IMR-90 (cell line): ENCODE results near the gene C19orf25. TPM values are rescaled to one million over a fixed set of nuclear protein-coding genes. Genes with fewer than 3 reads are reported as not detected.

ENCODE experiments used
- ATAC-seq: fragments of 200-7000 bp; cut with Tn5 transposase; 2 replicates; pipeline ENCODE4 v1.9.1; 2020; ENCODE audit warnings: low read depth, mild to moderate bottlenecking, moderate library complexity
- BruUV-seq: library from RNA; stranded (reverse); fragments of 400-500 nt; replicated peaks from 2 replicates; lab custom pipeline; 2021; lab: Mats Ljungman, UMichigan
- CTCF ChIA-PET: fragments of 300-600 bp; formaldehyde crosslinking; extraction: SDS; loops from one replicate; lab custom pipeline; 2021; ENCODE audit warnings: antibody characterized with exemption; lab: Yijun Ruan, JAX
- POLR2A ChIA-PET: fragments of 300-600 bp; sonication (Branson Sonifier 250); formaldehyde crosslinking; loops from one replicate; lab custom pipeline; 2022; ENCODE audit warnings: antibody characterized with exemption; ENCODE audit not compliant: unreplicated experiment; lab: Charles Lee
- DNase-seq: peaks from one replicate; pipeline ENCODE4 v3.0.0; 2013
- H2AFZ ChIP-seq: replicated peaks from 2 replicates; pipeline ENCODE3; 2013; ENCODE audit warnings: low read length, mild to moderate bottlenecking; ENCODE audit not compliant: poor library complexity
- H2AK5ac ChIP-seq: 2 replicates; pipeline ENCODE4 v1.6.1; 2013; ENCODE audit warnings: low read depth, low read length, inconsistent platforms
- H2AK9ac ChIP-seq: replicated peaks from 2 replicates; pipeline ENCODE3; 2013; ENCODE audit warnings: mild to moderate bottlenecking, low read depth, low read length, moderate library complexity; ENCODE audit not compliant: poor library complexity
- H2BK120ac ChIP-seq: 2 replicates; pipeline ENCODE4 v1.6.1; 2013; ENCODE audit warnings: low read depth, low read length, inconsistent platforms
- H2BK15ac ChIP-seq: 3 replicates; pipeline ENCODE4 v1.6.1; 2013; ENCODE audit warnings: low read depth, low read length, inconsistent platforms
- H2BK20ac ChIP-seq: 2 replicates; pipeline ENCODE4 v1.6.1; 2013; ENCODE audit warnings: low read depth, mild to moderate bottlenecking, inconsistent platforms, low read length, moderate library complexity
- H2BK5ac ChIP-seq: 2 replicates; pipeline ENCODE4 v1.6.1; 2013; ENCODE audit warnings: mild to moderate bottlenecking, low read depth, low read length, inconsistent platforms; ENCODE audit not compliant: poor library complexity, severe bottlenecking
- H3K14ac ChIP-seq: replicated peaks from 2 replicates; pipeline ENCODE4 v1.6.1; 2013; ENCODE audit warnings: low read depth, low read length, inconsistent platforms
- H3K18ac ChIP-seq: 2 replicates; pipeline ENCODE4 v1.6.1; 2013; ENCODE audit warnings: low read depth, low read length, control low read depth
- H3K23ac ChIP-seq: 2 replicates; pipeline ENCODE4 v1.6.1; 2013; ENCODE audit warnings: low read depth, low read length, inconsistent platforms
- H3K27ac ChIP-seq: 2 replicates; pipeline ENCODE4 v1.5.1; 2013; ENCODE audit warnings: mild to moderate bottlenecking, control low read depth, low read length; ENCODE audit not compliant: insufficient read depth
- H3K27me3 ChIP-seq: 2 replicates; pipeline ENCODE4 v1.6.1; 2013; ENCODE audit warnings: low read length; ENCODE audit not compliant: control insufficient read depth, insufficient read depth
- H3K36me3 ChIP-seq: 2 replicates; pipeline ENCODE4 v1.6.1; 2013; ENCODE audit warnings: low read length, mixed read lengths; ENCODE audit not compliant: control insufficient read depth, insufficient read depth
- H3K4ac ChIP-seq: 2 replicates; pipeline ENCODE4 v1.6.1; 2013; ENCODE audit warnings: low read depth, low read length, inconsistent platforms
- H3K4me1 ChIP-seq: 2 replicates; pipeline ENCODE4 v1.6.1; 2013; ENCODE audit warnings: low read length, mixed read lengths; ENCODE audit not compliant: control insufficient read depth, insufficient read depth
- H3K4me2 ChIP-seq: 2 replicates; pipeline ENCODE4 v1.6.1; 2013; ENCODE audit warnings: low read depth, mild to moderate bottlenecking, control low read depth, low read length, moderate library complexity
- H3K4me3 ChIP-seq: 2 replicates; pipeline ENCODE4 v1.5.1; 2013; ENCODE audit warnings: low read depth, mild to moderate bottlenecking, control low read depth, low read length, moderate library complexity; ENCODE audit not compliant: insufficient read depth
- H3K56ac ChIP-seq: 2 replicates; pipeline ENCODE4 v1.6.1; 2013; ENCODE audit warnings: low read length, inconsistent platforms; ENCODE audit not compliant: insufficient read depth; ENCODE audit errors: extremely low read depth
- H3K79me1 ChIP-seq, 2 experiments: 2 replicates each; pipeline ENCODE4 v1.6.1; 2013; ENCODE audit warnings: low read length in 2 of 2, inconsistent platforms in 1 of 2, low read depth in 1 of 2
- H3K9ac ChIP-seq: 2 replicates; pipeline ENCODE4 v1.6.1; 2013; ENCODE audit warnings: low read depth, low read length, control low read depth
- H3K9me1 ChIP-seq: 2 replicates; pipeline ENCODE4 v1.6.1; 2013; ENCODE audit warnings: low read length, inconsistent platforms; ENCODE audit not compliant: insufficient read depth
- H3K9me3 ChIP-seq: 2 replicates; pipeline ENCODE4 v1.6.1; 2013; ENCODE audit warnings: low read length; ENCODE audit not compliant: control insufficient read depth, insufficient read depth
- H4K20me1 ChIP-seq: 2 replicates; pipeline ENCODE4 v1.6.1; 2013; ENCODE audit warnings: low read length, inconsistent platforms; ENCODE audit not compliant: insufficient read depth
- H4K5ac ChIP-seq: 2 replicates; pipeline ENCODE4 v1.6.1; 2013; ENCODE audit warnings: mild to moderate bottlenecking, low read depth, low read length, control low read depth
- H4K8ac ChIP-seq, 2 experiments: 2 replicates each; pipeline ENCODE4 v1.6.1; 2013; ENCODE audit warnings: low read depth in 2 of 2, low read length in 2 of 2, control low read depth in 1 of 2, inconsistent platforms in 1 of 2
- H4K91ac ChIP-seq: 2 replicates; pipeline ENCODE4 v1.6.1; 2013; ENCODE audit warnings: low read depth, low read length, inconsistent platforms; ENCODE audit not compliant: insufficient read depth
- CHD1 ChIP-seq: IDR thresholded peaks from 2 replicates; pipeline ENCODE4 v1.6.1; 2012; ENCODE audit warnings: low read depth, low read length, improper control_type of control experiment
- MAFK ChIP-seq: IDR thresholded peaks from 2 replicates; pipeline ENCODE4 v1.6.1; 2012; ENCODE audit warnings: low read depth, low read length, improper control_type of control experiment
- POLR2A ChIP-seq: IDR thresholded peaks from 2 replicates; pipeline ENCODE4 v1.6.1; 2012; ENCODE audit warnings: mild to moderate bottlenecking, low read depth, low read length
- RCOR1 ChIP-seq: IDR thresholded peaks from 2 replicates; pipeline ENCODE4 v1.6.1; 2012; ENCODE audit warnings: mild to moderate bottlenecking, low read length, improper control_type of control experiment; ENCODE audit not compliant: insufficient replicate concordance
- SMC3 ChIP-seq: fragments of 150-350 bp; IDR thresholded peaks from 2 replicates; pipeline ENCODE4 v1.6.1; 2016; ENCODE audit warnings: low read depth, mild to moderate bottlenecking, antibody characterized with exemption, low read length, moderate library complexity
- USF2 ChIP-seq: fragments of 150-350 bp; IDR thresholded peaks from 2 replicates; pipeline ENCODE4 v1.6.1; 2017; ENCODE audit warnings: mild to moderate bottlenecking, antibody characterized with exemption, low read length, low read depth
- WGBS, 2 experiments: methylation state at CpG; one replicate each; pipeline versions ENCODE4 v1.1.5 to v1.1.7; 2013; ENCODE audit warnings: missing lambda C conversion rate in 2 of 2; ENCODE audit not compliant: insufficient read length in 1 of 2; ENCODE audit errors: extremely low coverage in 2 of 2; 5-methylcytosine and 5-hydroxymethylcytosine counted together
- dilution Hi-C: fragments of 300-500 bp; cut with HindIII; formaldehyde crosslinking; loops from one replicate; pipeline ENCODE4 v1.14.3; 2018; ENCODE audit warnings: low sequenced_read_pairs; ENCODE audit not compliant: unreplicated experiment
- in situ Hi-C: fragments of 300-500 bp; cut with MboI; formaldehyde crosslinking; loops from 3 replicates; pipeline ENCODE4 v1.14.3; 2019; ENCODE audit warnings: low sequenced_read_pairs, inconsistent platforms, mixed read lengths
- intact Hi-C: fragments of 100-400 bp; cut with micrococcal nuclease; formaldehyde crosslinking; loops from 2 replicates; pipeline ENCODE4 v1.10.0; 2022
- polyA plus RNA-seq, 3 experiments: library from polyadenylated mRNA; depleted of rRNA; stranded (reverse); fragments of >200 nt; gene quantifications; 2 replicates each; pipeline ENCODE4 v1.2.3, GENCODE V29; 2012; ENCODE audit warnings: low replicate concordance in 1 of 3
- total RNA-seq: library from RNA; depleted of rRNA; stranded (reverse); fragments of >200 nt; gene quantifications from 2 replicates; pipeline ENCODE4 v1.2.3, GENCODE V29; 2012
- TF ChIP-seq, protein P1 (sequence below): fragments of 150-350 bp; IDR thresholded peaks from 2 replicates; pipeline ENCODE4 v1.6.1; 2016; ENCODE audit warnings: low read depth, mild to moderate bottlenecking, low read length, moderate library complexity, borderline replicate concordance

Gene C19orf25
- total and polyA plus RNA-seq, 2 of the 4 experiments (the other 2 are of a cell fraction): 10.4 to 34.9 TPM

GRCh38 chr19:1526979-1527649, 48.1 kb upstream of the C19orf25 start:
- no peak overlapping the region for H3K14ac ChIP-seq
- H3K9me3 ChIP-seq: no peaks in the 10 kb centered on the region
- no peak overlapping the region for H3K23ac ChIP-seq
- peaks cover 7% of the 10 kb centered on the region; the same call in 1 of the 2 replicates for H4K20me1 ChIP-seq
- no peaks in the 10 kb centered on the region for H3K79me1 ChIP-seq
- ATAC-seq (no peak), DNase-seq (no peak)
- no peak overlapping the region for H4K8ac ChIP-seq
- H2BK15ac ChIP-seq: no peak overlapping the region
- no peaks in the 10 kb centered on the region for H3K36me3 ChIP-seq
- no TSS peak for BruUV-seq
- H3K4ac ChIP-seq: no peak overlapping the region
- H4K5ac ChIP-seq: no peak overlapping the region
- H3K18ac ChIP-seq: no peak overlapping the region
- H3K27me3 ChIP-seq: peaks cover 30% of the 10 kb centered on the region
- H2AFZ ChIP-seq: no peak overlapping the region
- peaks cover 4% of the 10 kb centered on the region; the same call in 1 of the 2 replicates for H3K9me1 ChIP-seq
- H3K27ac ChIP-seq: no peak overlapping the region
- intact Hi-C loops: no loop called here
- H3K56ac ChIP-seq: no peak overlapping the region
- H2AK9ac ChIP-seq: no peak overlapping the region
- H3K4me3 ChIP-seq: no peak overlapping the region
- no peak overlapping the region for H4K91ac ChIP-seq
- in situ Hi-C loops: loop anchor here (25.0 kb wide), 1 partner anchor 260 kb away; no protein-coding TSS in a partner anchor
- no peak overlapping the region for H3K9ac ChIP-seq
- TF ChIP-seq POLR2A (no peak), RCOR1 (no peak), CHD1 (no peak), MAFK (no peak), USF2 (no peak), SMC3 (no peak)
- TF ChIP-seq, protein P1, sequence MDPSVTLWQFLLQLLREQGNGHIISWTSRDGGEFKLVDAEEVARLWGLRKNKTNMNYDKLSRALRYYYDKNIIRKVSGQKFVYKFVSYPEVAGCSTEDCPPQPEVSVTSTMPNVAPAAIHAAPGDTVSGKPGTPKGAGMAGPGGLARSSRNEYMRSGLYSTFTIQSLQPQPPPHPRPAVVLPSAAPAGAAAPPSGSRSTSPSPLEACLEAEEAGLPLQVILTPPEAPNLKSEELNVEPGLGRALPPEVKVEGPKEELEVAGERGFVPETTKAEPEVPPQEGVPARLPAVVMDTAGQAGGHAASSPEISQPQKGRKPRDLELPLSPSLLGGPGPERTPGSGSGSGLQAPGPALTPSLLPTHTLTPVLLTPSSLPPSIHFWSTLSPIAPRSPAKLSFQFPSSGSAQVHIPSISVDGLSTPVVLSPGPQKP: no peak
- no peak overlapping the region for H2BK120ac ChIP-seq
- 76% methylated on average over 5 of the region's 18 CpGs; no CpG with 5 or more reads in 1 of the 2 experiments for WGBS, 2 experiments
- no peaks in the 10 kb centered on the region; the same call in 1 of the 2 replicates for H3K4me1 ChIP-seq
- H3K4me2 ChIP-seq: no peak overlapping the region
- ChIA-PET POLR2A (interaction anchor here (0.7 kb wide), 1 partner anchor 127 kb away, joined by 4 read pairs; no protein-coding TSS in a partner anchor), CTCF (interaction anchor here (0.5 kb wide), 1 partner anchor 8 kb away, joined by 3 read pairs; no protein-coding TSS in a partner anchor)
- dilution Hi-C loops: no loop called here
- no peak overlapping the region for H2BK20ac ChIP-seq
- no peak overlapping the region for H2AK5ac ChIP-seq
- no peak overlapping the region for H2BK5ac ChIP-seq
